Left renal pelvis (tissue), 4 donors: Measurements from ENCODE around the gene SLC35F2. TPM values are rescaled to one million over a fixed set of nuclear protein-coding genes. Genes with fewer than 3 reads are reported as not detected.
"Not testable (repeated sequence)": the region's sequence is repeated elsewhere in the genome, so short reads cannot be mapped to it uniquely, and the experiment has no call there.

Source experiments
- DNase-seq, 4 donors: peaks; one replicate each; pipeline ENCODE4 v3.0.0-alpha.2; 2013; ENCODE audit warnings: low read depth in 4 of 4, low spot score in 3 of 4
- polyA plus RNA-seq, 4 donors: library from polyadenylated mRNA; unstranded; fragments of 120-200 nt; gene quantifications; one replicate each; pipeline ENCODE4 v1.2.1, GENCODE V29; 2013; ENCODE audit not compliant: insufficient read length in 4 of 4

Gene SLC35F2
- polyA plus RNA-seq, 4 donors, result 2.4 to 15.8 (median 14.9) TPM

- DNase-seq, result no peak
Observed at GRCh38 chr11:107791343-107792048, 67.1 kb downstream of the SLC35F2 start.

GRCh38 chr11:107789767-107790166, 68.8 kb downstream of the SLC35F2 start:
- no peak for DNase-seq

- DNase-seq, result no peak
Observed at GRCh38 chr11:107787733-107788132, 70.9 kb downstream of the SLC35F2 start.

- DNase-seq, result no peak
Observed at GRCh38 chr11:107785401-107785800, 73.2 kb downstream of the SLC35F2 start.

- no peak for DNase-seq
Observed at GRCh38 chr11:107783121-107783520, 75.5 kb downstream of the SLC35F2 start.

GRCh38 chr11:107780775-107781174, 77.8 kb downstream of the SLC35F2 start:
- no peak for DNase-seq

GRCh38 chr11:107780136-107780535, 78.5 kb downstream of the SLC35F2 start:
- no peak for DNase-seq

GRCh38 chr11:107778839-107779517, 79.6 kb downstream of the SLC35F2 start:
- no peak for DNase-seq

GRCh38 chr11:107777110-107777509, 81.5 kb downstream of the SLC35F2 start:
- DNase-seq, result no peak

- no peak for DNase-seq
Observed at GRCh38 chr11:107776062-107776461, 82.5 kb downstream of the SLC35F2 start.

- DNase-seq, result no peak
Observed at GRCh38 chr11:107770551-107770951, 88.0 kb downstream of the SLC35F2 start.

- DNase-seq, result no peak
Observed at GRCh38 chr11:107769189-107769588, 89.4 kb downstream of the SLC35F2 start.

GRCh38 chr11:107758719-107759355, 99.8 kb downstream of the SLC35F2 start:
- DNase-seq, result not testable (repeated sequence)

GRCh38 chr11:107757661-107758060, 100.9 kb downstream of the SLC35F2 start:
- no peak for DNase-seq

- no peak for DNase-seq
Observed at GRCh38 chr11:107756553-107756952, 102.0 kb downstream of the SLC35F2 start.

GRCh38 chr11:107752949-107753822, 105.4 kb downstream of the SLC35F2 start:
- no peak for DNase-seq

- no peak for DNase-seq
Observed at GRCh38 chr11:107752508-107752907, 106.1 kb downstream of the SLC35F2 start.

- no peak for DNase-seq
Observed at GRCh38 chr11:107751082-107751481, 107.5 kb downstream of the SLC35F2 start.

GRCh38 chr11:107750313-107750712, 108.3 kb downstream of the SLC35F2 start:
- no peak for DNase-seq

- DNase-seq, result no peak
Observed at GRCh38 chr11:107747622-107748021, 111.0 kb downstream of the SLC35F2 start.

- no peak for DNase-seq
Observed at GRCh38 chr11:107744736-107745135, 113.9 kb downstream of the SLC35F2 start.
